Psoas muscle (tissue), 8 donors: ENCODE measurements around the gene BCL2L11. TPM values are rescaled to one million over a fixed set of nuclear protein-coding genes. Genes with fewer than 3 reads are reported as not detected.

Experiments used
- ATAC-seq, 4 donors: fragments of 200-7000 bp; cut with Tn5 transposase; one replicate each; pipeline ENCODE4 v1.9.1; 2020; ENCODE audit warnings: moderate library complexity in 3 of 4, mild to moderate bottlenecking in 2 of 4
- DNase-seq, 2 donors: peaks; one replicate each; pipeline ENCODE4 v3.0.0-alpha.2; 2020
- H3K27ac ChIP-seq: fragments of 200-600 bp; one replicate; pipeline ENCODE4 v1.8.0; 2022
- H3K27me3 ChIP-seq, 3 donors: fragments of 200-600 bp in 1 of 3; one replicate each; pipeline versions ENCODE4 v1.6.1 to v1.8.0; 2013 to 2022; ENCODE audit warnings: low read length in 2 of 3, mild to moderate bottlenecking in 2 of 3, moderate library complexity in 1 of 3; ENCODE audit not compliant: insufficient read depth in 3 of 3
- H3K36me3 ChIP-seq, 2 donors: fragments of 200-600 bp in 1 of 2; one replicate each; pipeline versions ENCODE4 v1.6.1 to v1.8.0; 2013 to 2022; ENCODE audit warnings: low read depth in 1 of 2, mild to moderate bottlenecking in 1 of 2, moderate library complexity in 1 of 2; ENCODE audit not compliant: insufficient read depth in 1 of 2
- H3K4me1 ChIP-seq: fragments of 200-600 bp; one replicate; pipeline ENCODE4 v1.8.0; 2022
- H3K4me3 ChIP-seq: fragments of 200-600 bp; one replicate; pipeline ENCODE4 v1.8.0; 2022; ENCODE audit warnings: mild to moderate bottlenecking
- H3K9me3 ChIP-seq: fragments of 200-600 bp; one replicate; pipeline ENCODE4 v1.8.0; 2022
- WGBS, 3 donors: extraction: QIAGEN DNeasy Blood & Tissue Kit; methylation state at CpG; one replicate each; pipeline versions ENCODE4 v1.1.6 to v1.1.7; 2013; 5-methylcytosine and 5-hydroxymethylcytosine counted together
- intact Hi-C, 2 donors: fragments of 100-400 bp; cut with DNase I; formaldehyde crosslinking; loops; one replicate each; pipeline versions ENCODE4 v1.11.0 to v1.14.2; 2022
- polyA plus RNA-seq, 3 donors: library from polyadenylated mRNA; stranded (reverse); fragments of 200-250 nt; gene quantifications; one replicate each; pipeline ENCODE4 v1.2.3, GENCODE V29; 2013
- total RNA-seq, 4 donors: library from RNA; stranded (reverse); fragmentation: NEBNext Ultra II Directional in 2 of 4; extraction: Animal tissue kit (Norgen Biotek cat#: 25700) in 2 of 4; gene quantifications; one replicate each; pipeline versions ENCODE4 v1.2.1 to v1.2.4, GENCODE V29; 2021 to 2023
- TF ChIP-seq, protein P1 (sequence below): fragments of 200-600 bp; IDR thresholded peaks from one replicate; pipeline ENCODE4 v1.8.0; 2022; ENCODE audit warnings: antibody characterized with exemption
- donor health status: healthy with polysubstance abuse.
- donor health status: DM: no; HTN: no; CAD: no; lungs with moderate emphysema.
- donor health status: Bipolar disorder and iron deficiency.
- donor health status: healthy.
- donor health status: DM: yes; HTN: yes; CAD: no.
- donor health status: DM: no; HTN: no; CAD: no.
- donor health status: DM: no; HTN: no; CAD: no.
- donor health status: DM: yes; HTN: yes; CAD: no.

Gene BCL2L11
- total and polyA plus RNA-seq, 7 donors, result 2.5 to 25.4 (median 8.2) TPM

DNA sequence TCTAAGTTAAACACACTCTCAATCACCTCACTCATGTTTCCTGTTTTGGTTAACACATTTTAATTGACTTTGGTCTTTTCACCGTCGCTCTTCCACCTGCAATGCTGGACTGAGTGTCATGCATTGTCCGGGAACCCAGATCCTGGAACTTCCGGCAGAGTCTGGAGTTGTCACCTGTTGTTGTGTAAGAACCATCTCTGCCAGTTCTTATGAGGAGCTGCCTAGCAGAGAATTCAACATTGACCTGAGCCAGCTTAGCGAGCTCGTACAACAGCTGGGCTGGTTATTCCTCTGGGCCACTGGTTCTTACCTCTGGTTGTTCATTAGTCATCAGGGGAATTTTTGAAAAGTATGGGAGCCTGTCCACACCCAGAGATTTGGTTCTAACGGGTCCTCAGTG lies 75.7 kb downstream of the BCL2L11 start:
- Histone ChIP-seq H3K27ac (no peak overlapping the region), H3K27me3 (no peaks in the 10 kb centered on the region), H3K9me3 (no peaks in the 10 kb centered on the region), H3K36me3 (no peaks in the 10 kb centered on the region), H3K4me3 (no peak overlapping the region), H3K4me1 (no peaks in the 10 kb centered on the region)
- intact Hi-C loops, result no loop called here
- ATAC-seq (peak in 3 of 4 donors; percentile 56 to 79 (median 66)), DNase-seq (no peak)
- TF ChIP-seq, protein P1, sequence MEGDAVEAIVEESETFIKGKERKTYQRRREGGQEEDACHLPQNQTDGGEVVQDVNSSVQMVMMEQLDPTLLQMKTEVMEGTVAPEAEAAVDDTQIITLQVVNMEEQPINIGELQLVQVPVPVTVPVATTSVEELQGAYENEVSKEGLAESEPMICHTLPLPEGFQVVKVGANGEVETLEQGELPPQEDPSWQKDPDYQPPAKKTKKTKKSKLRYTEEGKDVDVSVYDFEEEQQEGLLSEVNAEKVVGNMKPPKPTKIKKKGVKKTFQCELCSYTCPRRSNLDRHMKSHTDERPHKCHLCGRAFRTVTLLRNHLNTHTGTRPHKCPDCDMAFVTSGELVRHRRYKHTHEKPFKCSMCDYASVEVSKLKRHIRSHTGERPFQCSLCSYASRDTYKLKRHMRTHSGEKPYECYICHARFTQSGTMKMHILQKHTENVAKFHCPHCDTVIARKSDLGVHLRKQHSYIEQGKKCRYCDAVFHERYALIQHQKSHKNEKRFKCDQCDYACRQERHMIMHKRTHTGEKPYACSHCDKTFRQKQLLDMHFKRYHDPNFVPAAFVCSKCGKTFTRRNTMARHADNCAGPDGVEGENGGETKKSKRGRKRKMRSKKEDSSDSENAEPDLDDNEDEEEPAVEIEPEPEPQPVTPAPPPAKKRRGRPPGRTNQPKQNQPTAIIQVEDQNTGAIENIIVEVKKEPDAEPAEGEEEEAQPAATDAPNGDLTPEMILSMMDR, result no peak
- 32 to 53% (median 34%) methylated on average over 7 of the region's 7 CpGs for WGBS, 3 donors

DNA sequence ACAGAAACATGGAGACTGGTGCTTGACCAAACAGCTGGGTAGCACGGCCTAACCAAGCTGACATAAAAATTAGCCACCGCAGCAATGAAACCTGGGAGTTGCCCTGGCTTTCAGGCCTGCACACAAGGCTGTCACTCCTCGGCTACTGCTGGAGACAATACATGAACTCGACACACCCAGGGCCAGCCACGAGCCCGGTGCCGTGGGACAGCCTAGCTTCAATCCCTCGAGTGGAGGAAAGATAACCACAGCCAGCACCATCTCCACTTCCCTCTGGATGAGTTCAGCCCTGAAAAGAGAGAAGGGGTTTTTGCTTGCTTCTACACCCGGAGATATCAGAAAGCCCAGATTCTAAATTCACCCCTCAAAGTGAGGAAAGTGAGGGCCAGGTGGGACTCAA lies 78.0 kb downstream of the BCL2L11 start:
- Histone ChIP-seq H3K9me3 (no peaks in the 10 kb centered on the region), H3K27me3 (no peaks in the 10 kb centered on the region), H3K36me3 (no peaks in the 10 kb centered on the region), H3K27ac (no peak overlapping the region), H3K4me3 (no peak overlapping the region), H3K4me1 (no peaks in the 10 kb centered on the region)
- TF ChIP-seq, protein P1, result no peak
- 90 to 94% (median 90%) methylated on average over 9 of the region's 9 CpGs for WGBS, 3 donors
- intact Hi-C loops, result no loop called here
- no peak for ATAC-seq
- DNase-seq, result no peak

DNA sequence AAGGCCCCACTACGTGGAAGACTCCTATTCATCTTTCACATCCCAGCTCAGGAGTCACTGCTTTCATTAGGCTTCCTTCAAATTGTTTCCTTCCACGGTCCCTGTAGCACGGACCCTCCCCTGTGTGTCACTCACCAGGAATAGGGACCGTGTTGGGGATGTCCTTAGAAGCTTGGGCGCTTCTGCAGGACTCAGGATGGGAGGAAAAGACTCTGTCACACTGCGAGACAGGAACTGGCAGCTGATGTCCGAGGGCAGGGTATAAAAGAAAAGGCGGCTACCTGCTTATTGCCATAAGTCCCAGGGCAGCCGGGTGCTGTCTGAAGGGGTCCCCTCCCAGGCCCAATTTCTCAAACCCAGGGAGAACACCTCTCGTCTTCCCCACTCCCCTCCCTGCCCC lies 79.1 kb downstream of the BCL2L11 start:
- intact Hi-C loops, result no loop called here
- ATAC-seq, result no peak
- WGBS, 3 donors, result 89 to 96% (median 92%) methylated on average over 10 of the region's 10 CpGs
- no peak for DNase-seq
- Histone ChIP-seq H3K4me1 (no peaks in the 10 kb centered on the region), H3K27me3 (no peaks in the 10 kb centered on the region), H3K27ac (no peak overlapping the region), H3K9me3 (no peaks in the 10 kb centered on the region), H3K4me3 (no peak overlapping the region), H3K36me3 (no peaks in the 10 kb centered on the region)
- TF ChIP-seq, protein P1, result no peak

DNA sequence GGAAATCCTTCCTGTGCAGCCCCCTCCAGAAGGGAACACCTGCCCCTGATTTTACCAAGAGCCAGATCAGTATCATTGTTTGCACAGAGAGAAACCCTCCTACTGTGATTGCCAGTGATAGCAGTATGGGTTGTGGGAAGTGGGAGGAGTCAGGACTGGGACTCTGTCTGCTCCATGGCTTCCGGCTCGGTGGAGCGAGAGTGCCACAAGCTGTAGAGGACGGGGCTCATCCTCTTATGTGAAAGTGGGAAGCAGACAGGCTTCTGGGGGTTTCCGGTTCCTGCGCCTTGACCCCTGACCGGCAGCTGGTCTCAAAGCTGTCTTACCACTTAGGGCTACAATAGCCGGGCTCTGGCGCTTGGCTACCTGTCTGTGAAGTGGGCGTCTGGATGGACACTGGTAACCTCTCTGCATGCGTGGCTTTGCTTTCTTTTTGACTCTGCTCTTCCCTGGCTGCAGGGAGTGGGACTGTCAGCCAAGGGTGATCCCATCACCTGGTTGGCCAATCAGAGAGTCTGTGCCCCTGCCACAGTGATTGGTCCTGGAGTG lies 79.7 kb downstream of the BCL2L11 start:
- Histone ChIP-seq H3K36me3 (no peaks in the 10 kb centered on the region), H3K27ac (no peak overlapping the region), H3K27me3 (no peaks in the 10 kb centered on the region), H3K9me3 (no peaks in the 10 kb centered on the region), H3K4me3 (no peak overlapping the region), H3K4me1 (no peaks in the 10 kb centered on the region)
- DNase-seq (no peak), ATAC-seq (no peak)
- intact Hi-C loops, result no loop called here
- 88 to 90% (median 90%) methylated on average over 11 of the region's 11 CpGs for WGBS, 3 donors
- TF ChIP-seq, protein P1, result no peak

DNA sequence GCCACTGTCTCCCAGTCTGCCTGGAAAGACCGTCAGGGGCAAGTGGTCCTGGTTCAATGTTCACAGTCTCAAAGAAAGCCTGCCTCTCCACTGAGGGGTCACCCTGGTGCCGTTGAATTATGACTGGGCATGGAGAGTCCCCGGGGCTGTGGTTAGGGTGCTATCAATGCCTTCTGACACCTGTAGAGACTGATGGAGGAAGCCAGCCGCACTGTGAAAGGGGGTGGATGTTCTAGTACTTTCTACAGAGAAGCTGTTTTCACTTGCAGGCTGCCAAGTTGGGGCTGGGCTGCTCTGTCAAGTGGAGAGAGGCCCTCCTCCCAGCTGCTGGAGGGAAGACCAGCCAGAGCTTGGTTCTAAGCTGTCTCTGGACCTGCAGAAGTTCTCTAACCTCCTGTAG lies 80.5 kb downstream of the BCL2L11 start:
- H3K27me3 ChIP-seq, result no peaks in the 10 kb centered on the region
- no peaks in the 10 kb centered on the region for H3K36me3 ChIP-seq
- no peak overlapping the region for H3K4me3 ChIP-seq
- no peak for DNase-seq
- H3K4me1 ChIP-seq, result no peaks in the 10 kb centered on the region
- ATAC-seq, result no peak
- WGBS, 3 donors, result 83 to 92% (median 91%) methylated on average over 4 of the region's 4 CpGs
- TF ChIP-seq, protein P1, result no peak
- H3K9me3 ChIP-seq, result no peaks in the 10 kb centered on the region
- H3K27ac ChIP-seq, result no peak overlapping the region
- intact Hi-C loops, result no loop called here
